GM18873 (cell line): ENCODE results near the gene ZNF582.
"Not testable (repeated sequence)": the region's sequence is repeated elsewhere in the genome, so short reads cannot be mapped to it uniquely, and the experiment has no call there.

Experiments
- ATAC-seq: cut with Tn5 transposase; IDR thresholded peaks from one replicate; pipeline ENCODE4 v1.9.1; 2021; ENCODE audit warnings: mild to moderate bottlenecking, moderate library complexity, moderate number of reproducible peaks; ENCODE audit not compliant: unreplicated experiment, low FRiP score

The ZNF582 gene

DNA sequence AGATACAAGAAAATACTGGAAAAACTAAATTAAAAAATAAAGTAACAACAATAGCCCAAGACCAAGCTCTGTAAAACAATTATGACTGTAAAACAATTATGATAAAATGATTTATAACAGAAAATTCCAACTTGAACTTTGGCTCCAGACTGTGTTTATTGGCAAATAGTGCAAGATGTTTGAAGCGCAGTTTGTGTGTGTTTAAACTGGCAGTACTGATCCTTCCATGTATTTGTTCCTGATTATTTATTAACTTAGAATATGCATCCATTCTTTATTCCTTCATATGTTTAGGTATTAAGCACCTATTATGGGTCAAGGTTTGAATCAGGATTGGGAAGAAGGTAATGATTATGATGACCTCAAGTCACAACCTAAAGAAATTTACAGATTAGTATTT is 37.8 kb downstream of the ZNF582 start:
- ATAC-seq, result no peak

DNA sequence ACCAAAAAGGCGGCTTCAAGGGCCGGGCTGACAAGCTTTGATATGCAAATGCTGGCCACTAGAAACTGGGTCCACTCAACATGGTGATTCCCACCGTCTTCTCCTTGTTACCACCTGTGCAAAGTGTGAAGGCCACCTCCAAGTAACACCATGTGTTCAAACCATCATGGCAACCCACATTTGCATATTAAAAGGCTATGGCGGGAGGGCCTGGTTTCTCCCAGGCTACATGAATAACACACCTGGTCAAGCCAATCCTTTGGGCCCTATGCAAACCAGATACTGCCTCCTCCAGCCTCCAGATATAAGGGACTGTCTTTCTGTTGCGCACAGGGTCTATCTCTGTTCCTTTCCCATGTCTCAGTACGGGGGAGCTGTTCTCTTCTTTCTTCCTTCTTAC is 42.1 kb downstream of the ZNF582 start:
- ATAC-seq, result no peak

DNA sequence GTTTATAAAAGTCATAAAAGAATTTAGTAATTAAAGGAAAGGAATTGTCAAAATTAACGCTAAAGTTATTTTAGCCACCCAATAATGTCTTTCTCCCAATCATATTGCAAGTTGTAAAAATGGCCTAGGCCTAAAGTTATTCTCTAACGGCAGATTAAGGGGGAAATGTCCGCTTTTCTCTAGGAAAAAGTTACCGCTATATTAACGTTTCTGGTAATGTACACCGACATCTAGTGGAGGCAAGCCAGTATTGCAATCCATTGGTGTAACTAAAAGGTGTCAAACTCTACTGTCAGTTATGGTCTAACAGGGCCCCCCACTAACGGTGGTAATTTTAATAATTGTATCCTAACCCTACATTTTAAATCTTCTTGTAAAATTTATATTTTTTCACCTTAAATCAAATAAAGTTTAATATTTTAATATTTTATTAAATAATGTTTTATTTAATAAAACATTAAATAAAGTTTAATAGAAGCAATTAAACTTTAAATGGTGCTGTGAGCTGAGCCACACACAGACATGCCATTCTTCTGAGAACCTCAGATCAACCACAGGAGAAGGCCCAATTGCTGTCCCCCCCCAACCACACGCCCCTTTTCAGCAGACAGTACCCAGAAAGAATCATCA is 42.8 kb downstream of the ZNF582 start:
- no peak for ATAC-seq

DNA sequence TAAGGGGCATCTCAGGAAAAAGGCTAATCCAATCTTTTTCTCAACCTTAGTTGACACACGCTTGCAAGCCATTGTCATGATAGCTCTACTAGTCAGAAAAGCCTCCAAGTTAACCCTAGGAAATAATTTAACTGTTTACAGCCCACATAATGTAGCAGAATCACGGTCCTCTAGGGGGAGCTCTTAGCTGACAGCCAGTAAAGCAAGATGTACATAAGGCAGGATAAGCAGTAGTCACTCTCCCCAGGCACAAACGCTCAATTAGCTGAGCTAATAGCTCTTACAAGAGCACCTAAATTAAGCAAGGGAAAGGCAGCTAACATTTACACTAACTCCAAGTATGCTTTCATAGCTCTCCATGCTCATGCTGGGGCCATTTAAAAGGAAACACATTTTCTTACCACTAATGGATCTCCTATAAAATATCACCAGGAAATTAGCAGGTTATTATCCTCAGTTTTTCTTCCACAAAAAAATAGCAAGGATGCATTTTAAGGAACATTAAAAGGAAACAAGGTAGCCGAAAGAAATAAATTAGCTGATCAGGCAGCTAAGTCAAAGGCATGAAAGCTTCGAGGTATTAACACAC is 45.0 kb downstream of the ZNF582 start:
- no peak for ATAC-seq

DNA sequence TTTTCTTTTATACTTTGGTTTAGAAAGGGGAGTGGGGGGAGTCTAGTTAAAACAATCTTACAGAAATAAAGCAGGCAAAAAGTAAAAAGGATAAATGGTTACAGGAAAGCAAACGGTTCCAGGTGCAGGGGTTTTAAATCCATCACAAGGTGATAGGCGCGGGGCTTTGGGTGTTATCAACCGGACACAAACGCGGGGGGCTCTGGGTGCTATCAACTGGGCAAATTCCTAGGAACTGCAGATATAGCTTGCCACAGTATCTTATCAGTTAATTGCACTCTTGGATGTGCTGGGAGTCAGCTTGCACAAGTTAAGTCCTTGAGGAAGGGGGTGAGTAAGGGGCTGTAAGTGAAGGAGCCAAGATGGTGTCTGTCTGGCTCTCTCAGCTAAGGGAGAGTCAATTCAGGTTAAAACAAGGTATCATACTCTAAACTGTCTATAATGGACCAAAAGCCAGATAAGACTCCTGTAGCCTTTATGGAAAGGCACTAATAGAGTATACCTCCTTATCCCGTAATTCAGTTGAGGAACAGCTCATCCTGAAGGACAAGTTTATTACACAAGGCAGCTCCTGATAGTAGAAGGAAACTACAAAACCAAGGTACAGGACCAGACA is 46.1 kb downstream of the ZNF582 start:
- ATAC-seq, result no peak

DNA sequence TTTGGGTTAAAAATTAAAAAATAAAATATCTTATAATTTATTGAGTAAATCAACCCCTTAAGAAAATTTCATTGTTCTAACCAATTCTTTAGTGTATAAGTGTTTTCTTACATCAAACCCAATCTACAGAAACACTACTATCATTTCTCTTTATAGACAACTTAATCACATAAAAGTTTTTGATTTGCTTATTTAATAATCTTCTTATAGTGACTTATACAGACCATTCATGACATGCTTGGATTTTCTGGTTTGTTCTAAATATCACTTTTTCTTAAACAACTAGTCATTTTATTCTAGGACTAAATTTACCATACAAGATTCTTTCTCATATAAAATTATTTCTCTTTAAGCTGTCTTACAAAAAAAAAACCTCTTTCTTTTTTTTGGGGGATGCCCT is 51.4 kb downstream of the ZNF582 start:
- ATAC-seq, result no peak

DNA sequence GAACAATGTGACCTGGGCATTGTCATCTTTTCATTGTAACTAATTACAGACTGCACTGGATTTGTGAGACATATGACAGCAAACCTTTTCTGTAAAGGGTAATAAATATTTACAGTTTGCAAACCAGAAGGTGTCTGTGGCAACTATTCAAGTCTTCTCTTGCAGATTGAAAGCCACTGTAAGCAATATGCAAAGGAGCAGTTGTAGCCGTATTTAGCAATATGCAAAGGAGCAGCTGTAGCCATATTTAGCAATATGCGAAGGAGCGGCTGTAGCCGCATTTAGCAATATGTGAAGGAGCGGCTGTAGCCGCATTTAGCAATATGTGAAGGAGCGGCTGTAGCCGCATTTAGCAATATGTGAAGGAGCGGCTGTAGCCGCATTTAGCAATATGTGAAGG is 54.3 kb downstream of the ZNF582 start:
- ATAC-seq, result not testable (repeated sequence)

DNA sequence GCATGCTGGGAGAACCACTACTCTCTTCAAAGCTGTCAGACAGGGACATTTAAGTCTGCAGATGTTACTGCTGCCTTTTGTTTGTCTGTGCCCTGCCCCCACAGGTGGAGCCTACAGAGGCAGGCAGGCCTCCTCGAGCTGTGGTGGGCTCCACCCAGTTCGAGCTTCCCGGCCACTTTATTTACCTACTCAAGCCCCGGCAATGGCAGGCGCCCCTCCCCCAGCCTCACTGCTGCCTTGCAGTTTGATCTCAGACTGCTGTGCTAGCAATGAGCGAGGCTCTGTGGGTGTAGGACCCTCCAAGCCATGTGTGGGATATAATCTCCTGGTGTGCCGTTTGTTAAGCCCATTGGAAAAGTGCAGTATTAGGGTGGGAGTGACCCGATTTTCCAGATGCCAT is 56.3 kb downstream of the ZNF582 start:
- ATAC-seq, result not testable (repeated sequence)

DNA sequence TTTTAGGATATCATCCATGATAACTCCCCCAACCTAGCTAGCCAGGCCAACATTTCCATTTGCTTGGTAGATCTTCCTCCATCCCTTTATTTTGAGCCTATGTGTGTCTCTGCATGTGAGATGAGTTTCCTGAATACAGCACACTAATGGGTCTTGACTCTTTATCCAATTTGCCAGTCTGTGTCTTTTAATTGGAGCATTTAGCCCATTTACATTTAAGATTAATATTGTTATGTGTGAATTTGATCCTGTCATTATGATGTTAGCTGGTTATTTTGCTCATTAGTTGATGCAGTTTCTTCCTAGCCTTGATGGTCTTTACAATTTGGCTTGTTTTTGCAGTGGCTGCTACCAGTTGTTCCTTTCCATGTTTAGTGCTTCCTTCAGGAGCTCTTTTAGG is 58.0 kb downstream of the ZNF582 start:
- not testable (repeated sequence) for ATAC-seq

DNA sequence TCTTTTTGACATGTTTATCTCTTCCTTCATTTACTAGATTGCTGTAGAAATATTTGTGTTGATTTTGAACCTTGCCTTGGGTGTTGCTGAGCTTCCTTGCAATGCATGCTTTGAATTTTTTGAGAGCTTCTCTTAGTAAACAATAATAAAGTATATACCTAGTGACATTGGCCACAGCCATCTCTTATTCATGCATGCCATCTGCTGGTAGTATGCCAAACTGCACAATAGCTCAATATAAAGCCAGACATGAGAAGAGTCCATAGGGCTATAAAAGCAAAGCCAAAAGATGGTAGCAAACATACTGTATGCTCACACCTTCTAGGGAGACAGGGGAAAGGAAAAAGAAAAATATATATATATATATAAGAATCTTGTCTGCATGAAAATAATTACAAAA is 59.8 kb downstream of the ZNF582 start:
- no peak for ATAC-seq
